Measurements from ENCODE around the gene GLIS1.

DNA sequence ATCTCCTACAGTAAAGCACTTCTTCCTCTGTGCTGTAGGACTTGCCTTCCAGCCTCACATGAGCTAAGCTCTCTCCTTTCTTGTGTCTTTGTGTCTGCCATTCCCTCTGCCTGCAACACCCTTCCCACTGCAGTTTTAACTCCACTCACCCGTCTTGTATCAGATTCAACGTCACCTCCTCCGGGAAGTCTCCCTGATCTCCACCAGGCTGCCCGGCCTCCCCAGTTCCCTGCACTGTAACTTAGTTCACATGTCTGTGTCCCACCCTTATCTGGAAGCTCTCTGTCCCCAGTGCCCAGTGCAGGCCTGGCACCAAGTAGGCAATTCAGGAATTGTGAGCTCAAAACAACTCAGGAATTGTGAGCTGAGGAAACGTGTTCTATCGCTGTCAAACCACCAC, 96.4 kb downstream of the GLIS1 start:
- TF ChIP-seq, protein P1, sequence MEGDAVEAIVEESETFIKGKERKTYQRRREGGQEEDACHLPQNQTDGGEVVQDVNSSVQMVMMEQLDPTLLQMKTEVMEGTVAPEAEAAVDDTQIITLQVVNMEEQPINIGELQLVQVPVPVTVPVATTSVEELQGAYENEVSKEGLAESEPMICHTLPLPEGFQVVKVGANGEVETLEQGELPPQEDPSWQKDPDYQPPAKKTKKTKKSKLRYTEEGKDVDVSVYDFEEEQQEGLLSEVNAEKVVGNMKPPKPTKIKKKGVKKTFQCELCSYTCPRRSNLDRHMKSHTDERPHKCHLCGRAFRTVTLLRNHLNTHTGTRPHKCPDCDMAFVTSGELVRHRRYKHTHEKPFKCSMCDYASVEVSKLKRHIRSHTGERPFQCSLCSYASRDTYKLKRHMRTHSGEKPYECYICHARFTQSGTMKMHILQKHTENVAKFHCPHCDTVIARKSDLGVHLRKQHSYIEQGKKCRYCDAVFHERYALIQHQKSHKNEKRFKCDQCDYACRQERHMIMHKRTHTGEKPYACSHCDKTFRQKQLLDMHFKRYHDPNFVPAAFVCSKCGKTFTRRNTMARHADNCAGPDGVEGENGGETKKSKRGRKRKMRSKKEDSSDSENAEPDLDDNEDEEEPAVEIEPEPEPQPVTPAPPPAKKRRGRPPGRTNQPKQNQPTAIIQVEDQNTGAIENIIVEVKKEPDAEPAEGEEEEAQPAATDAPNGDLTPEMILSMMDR (IDR thresholded peaks at IDR 0.05; ENCODE audit: insufficient read depth, low read length, poor library complexity, severe bottlenecking): no peak
- TF ChIP-seq EZH2phosphoT487 (conservative IDR thresholded peaks at IDR 0.05; ENCODE audit: low read length): no peak
